Right lobe of liver (tissue), 6 donors: ENCODE measurements around the gene BEST2. TPM values are rescaled to one million over a fixed set of nuclear protein-coding genes. Genes with fewer than 3 reads are reported as not detected.

ENCODE experiments used
- ATAC-seq, 4 donors: fragments of 200-7000 bp; cut with Tn5 transposase; one replicate each; pipeline ENCODE4 v1.9.1; 2020; ENCODE audit warnings: mild to moderate bottlenecking in 4 of 4, moderate library complexity in 4 of 4
- DNase-seq, 3 donors: peaks; one replicate each; pipeline ENCODE4 v3.0.0-alpha.2; 2020
- H3K27ac ChIP-seq, 3 donors: fragments of 200-600 bp; one replicate each; pipeline ENCODE4 v1.8.0; 2022
- H3K27me3 ChIP-seq, 2 donors: fragments of 200-600 bp; one replicate each; pipeline ENCODE4 v1.8.0; 2022
- H3K36me3 ChIP-seq, 4 donors: fragments of 200-600 bp; sonication (generic) in 1 of 4; one replicate each; pipeline versions ENCODE4 v1.5.1 to v1.8.0; 2017 to 2022; ENCODE audit warnings: control low read depth in 1 of 4
- H3K4me1 ChIP-seq, 4 donors: fragments of 200-600 bp; sonication (generic) in 1 of 4; one replicate each; pipeline versions ENCODE4 v1.5.1 to v1.8.0; 2017 to 2022; ENCODE audit warnings: control low read depth in 1 of 4
- H3K4me3 ChIP-seq, 3 donors: fragments of 200-600 bp; one replicate each; pipeline ENCODE4 v1.8.0; 2022
- H3K9me3 ChIP-seq, 4 donors: fragments of 200-600 bp; sonication (generic) in 1 of 4; one replicate each; pipeline versions ENCODE4 v1.5.1 to v1.8.0; 2017 to 2022; ENCODE audit warnings: control low read depth in 1 of 4
- CTCF ChIP-seq, 4 donors: fragments of 200-600 bp in 3 of 4; fragments of 450-650 bp in 1 of 4; IDR thresholded peaks; one replicate each; pipeline versions ENCODE4 v1.5.1 to v1.8.0; 2016 to 2022; ENCODE audit warnings: antibody characterized with exemption in 4 of 4, mild to moderate bottlenecking in 2 of 4
- POLR2A ChIP-seq: fragments of 450-650 bp; IDR thresholded peaks from one replicate; pipeline ENCODE4 v1.6.1; 2017; ENCODE audit warnings: antibody characterized with exemption, mild to moderate bottlenecking
- WGBS: methylation state at CpG from one replicate; pipeline ENCODE4 v1.1.6; 2018; ENCODE audit warnings: low coverage, low lambda C conversion rate; ENCODE audit not compliant: insufficient coverage; ENCODE audit errors: missing lambda C conversion rate; 5-methylcytosine and 5-hydroxymethylcytosine counted together
- intact Hi-C, 2 donors: fragments of 100-400 bp; cut with DNase I; formaldehyde crosslinking; loops; one replicate each; pipeline versions ENCODE4 v1.11.2 to v1.14.1; 2022
- total RNA-seq, 6 experiments: library from RNA; depleted of rRNA in 2 of 6; stranded (reverse); fragments of >200 nt in 2 of 6; fragmentation: NEBNext Ultra II Directional in 3 of 6; extraction: Animal tissue kit (Norgen Biotek cat#: 25700) in 3 of 6; gene quantifications; one replicate each; pipeline versions ENCODE4 v1.1.0 to v1.2.4, GENCODE V29; 2016 to 2023
- donor health status: DM: no; HTN: yes; CAD: no.
- donor health status: DM: no; HTN: no; CAD: no.
- donor health status: DM: no; HTN: no; CAD: no.
- donor health status: DM: no; HTN: yes; CAD: no.
- donor health status: DM: no; HTN: yes; CAD: no.

The BEST2 gene
- total RNA-seq, 6 experiments from 2014 or later, result not detected

- Histone ChIP-seq H3K4me1 (peaks cover 0 to under 1% (median under 1%) of the 10 kb centered on the region in 4 donors), H3K9me3 (no peaks in the 10 kb centered on the region), H3K36me3 (no peaks in the 10 kb centered on the region), H3K27ac (peak overlapping the region in 1 of 3 donors; percentile 65), H3K4me3 (no peak overlapping the region), H3K27me3 (no peaks in the 10 kb centered on the region)
- TF ChIP-seq CTCF (IDR thresholded peaks at IDR 0.05) (no peak), POLR2A (no peak)
- DNase-seq (peak in 2 of 3 donors; percentile 79), ATAC-seq (peak in 3 of 4 donors; percentile 5 to 82 (median 38))
- 83% methylated on average over 2 of the region's 11 CpGs for WGBS
- intact Hi-C loops, result loop anchor here in 1 of 2 donors (10.0 kb wide), 1 partner anchor 82 kb away; no protein-coding TSS in a partner anchor
Observed at GRCh38 chr19:12763100-12763499, 11.5 kb downstream of the BEST2 start.

- TF ChIP-seq POLR2A, result no peak
- TF ChIP-seq CTCF (IDR thresholded peaks at IDR 0.05), result no peak
- ATAC-seq (no peak), DNase-seq (no peak)
- Histone ChIP-seq H3K4me3 (no peak overlapping the region), H3K9me3 (no peaks in the 10 kb centered on the region), H3K27ac (no peak overlapping the region), H3K27me3 (no peaks in the 10 kb centered on the region), H3K36me3 (no peaks in the 10 kb centered on the region), H3K4me1 (no peaks in the 10 kb centered on the region)
- 100% methylated on average over 1 of the region's 16 CpGs for WGBS
- intact Hi-C loops, result loop anchor here in 1 of 2 donors (10.0 kb wide), 1 partner anchor 80 kb away; no protein-coding TSS in a partner anchor
Observed at GRCh38 chr19:12764698-12765097, 13.1 kb downstream of the BEST2 start.

- no peaks in the 10 kb centered on the region for H3K36me3 ChIP-seq
- intact Hi-C loops, result loop anchor here in 1 of 2 donors (10.0 kb wide), 1 partner anchor 79 kb away; no protein-coding TSS in a partner anchor
Observed at GRCh38 chr19:12766051-12766521, 14.5 kb downstream of the BEST2 start.

GRCh38 chr19:12767150-12767549, 15.6 kb downstream of the BEST2 start:
- no peaks in the 10 kb centered on the region for H3K4me1 ChIP-seq
- H3K27ac ChIP-seq, result no peak overlapping the region
- no peak overlapping the region for H3K4me3 ChIP-seq
- no peaks in the 10 kb centered on the region for H3K27me3 ChIP-seq
- WGBS, result 91% methylated on average over 7 of the region's 11 CpGs
- intact Hi-C loops, result loop anchor here in 1 of 2 donors (10.0 kb wide), 1 partner anchor 78 kb away; no protein-coding TSS in a partner anchor
- no peak for DNase-seq
- H3K9me3 ChIP-seq, result no peaks in the 10 kb centered on the region
- no peak for ATAC-seq
- no peaks in the 10 kb centered on the region for H3K36me3 ChIP-seq
- TF ChIP-seq CTCF (IDR thresholded peaks at IDR 0.05) (no peak), POLR2A (no peak)

More at GRCh38 chr19:12766051-12766521, 14.5 kb downstream of the BEST2 start:
- TF ChIP-seq POLR2A, result no peak
- TF ChIP-seq CTCF (IDR thresholded peaks at IDR 0.05), result peak; percentile 45 to 89 (median 56)
- Histone ChIP-seq H3K4me3 (peak overlapping the region in 1 of 3 donors; percentile 33), H3K27me3 (no peaks in the 10 kb centered on the region), H3K9me3 (no peaks in the 10 kb centered on the region), H3K4me1 (no peaks in the 10 kb centered on the region), H3K27ac (no peak overlapping the region)
- WGBS, result 15% methylated on average over 10 of the region's 30 CpGs
- peak in 2 of 3 donors; percentile 75 to 77 for DNase-seq
- peak; percentile 67 to 88 (median 78) for ATAC-seq
